Osteoblast (primary cell): ENCODE results near the gene CNN2. TPM values are rescaled to one million over a fixed set of nuclear protein-coding genes. Genes with fewer than 3 reads are reported as not detected.

ENCODE experiments used
- DNase-seq: peaks from one replicate; pipeline ENCODE4 v3.0.0; 2011; ENCODE audit warnings: low spot score, mixed read lengths; ENCODE audit not compliant: insufficient read length; ENCODE audit errors: missing footprints
- H2AFZ ChIP-seq: 2 replicates; pipeline ENCODE4 v1.6.0; 2011; ENCODE audit warnings: mild to moderate bottlenecking, low read length
- H3K27ac ChIP-seq: 2 replicates; pipeline ENCODE4 v1.5.1; 2011; ENCODE audit warnings: mild to moderate bottlenecking, low read depth, low read length, moderate library complexity
- H3K27me3 ChIP-seq: 2 replicates; pipeline ENCODE4 v1.6.0; 2012; ENCODE audit warnings: mild to moderate bottlenecking, control low read depth, inconsistent platforms, low read length, moderate library complexity; ENCODE audit not compliant: insufficient read depth
- H3K36me3 ChIP-seq: 2 replicates; pipeline ENCODE4 v1.5.1; 2011; ENCODE audit warnings: mild to moderate bottlenecking, low read length, control low read depth, moderate library complexity; ENCODE audit not compliant: insufficient read depth
- H3K4me1 ChIP-seq: 2 replicates; pipeline ENCODE4 v1.5.1; 2011; ENCODE audit warnings: mild to moderate bottlenecking, low read length, control low read depth, moderate library complexity; ENCODE audit not compliant: insufficient read depth
- H3K4me2 ChIP-seq: 2 replicates; pipeline ENCODE4 v1.6.0; 2011; ENCODE audit warnings: mild to moderate bottlenecking, low read length; ENCODE audit not compliant: insufficient read depth
- H3K4me3 ChIP-seq: fragments of 200-600 bp; sonication (generic); 3 replicates; pipeline ENCODE4 v1.5.1; 2012; ENCODE audit warnings: mild to moderate bottlenecking, low read length, inconsistent platforms; ENCODE audit not compliant: insufficient read depth
- H3K79me2 ChIP-seq: 2 replicates; pipeline ENCODE4 v1.6.0; 2012; ENCODE audit warnings: mild to moderate bottlenecking, low read length, control low read depth, inconsistent platforms; ENCODE audit not compliant: insufficient read depth
- H3K9me3 ChIP-seq: 2 replicates; pipeline ENCODE4 v1.5.1; 2011; ENCODE audit warnings: low read depth, low read length, control low read depth
- H4K20me1 ChIP-seq: 2 replicates; pipeline ENCODE4 v1.6.0; 2012; ENCODE audit warnings: mild to moderate bottlenecking, low read length, control low read depth; ENCODE audit not compliant: insufficient read depth
- total RNA-seq: library from RNA; depleted of rRNA; stranded (reverse); fragments of >200 nt; gene quantifications from 2 replicates; pipeline ENCODE4 v1.2.3, GENCODE V29; 2012
- TF ChIP-seq, protein P1 (sequence below): IDR thresholded peaks from 2 replicates; pipeline ENCODE4 v1.5.1; 2011; ENCODE audit warnings: mild to moderate bottlenecking, low read depth, low read length, moderate library complexity; ENCODE audit errors: extremely low read depth

CNN2 gene
- total RNA-seq, 1 donor: 594 TPM

DNA sequence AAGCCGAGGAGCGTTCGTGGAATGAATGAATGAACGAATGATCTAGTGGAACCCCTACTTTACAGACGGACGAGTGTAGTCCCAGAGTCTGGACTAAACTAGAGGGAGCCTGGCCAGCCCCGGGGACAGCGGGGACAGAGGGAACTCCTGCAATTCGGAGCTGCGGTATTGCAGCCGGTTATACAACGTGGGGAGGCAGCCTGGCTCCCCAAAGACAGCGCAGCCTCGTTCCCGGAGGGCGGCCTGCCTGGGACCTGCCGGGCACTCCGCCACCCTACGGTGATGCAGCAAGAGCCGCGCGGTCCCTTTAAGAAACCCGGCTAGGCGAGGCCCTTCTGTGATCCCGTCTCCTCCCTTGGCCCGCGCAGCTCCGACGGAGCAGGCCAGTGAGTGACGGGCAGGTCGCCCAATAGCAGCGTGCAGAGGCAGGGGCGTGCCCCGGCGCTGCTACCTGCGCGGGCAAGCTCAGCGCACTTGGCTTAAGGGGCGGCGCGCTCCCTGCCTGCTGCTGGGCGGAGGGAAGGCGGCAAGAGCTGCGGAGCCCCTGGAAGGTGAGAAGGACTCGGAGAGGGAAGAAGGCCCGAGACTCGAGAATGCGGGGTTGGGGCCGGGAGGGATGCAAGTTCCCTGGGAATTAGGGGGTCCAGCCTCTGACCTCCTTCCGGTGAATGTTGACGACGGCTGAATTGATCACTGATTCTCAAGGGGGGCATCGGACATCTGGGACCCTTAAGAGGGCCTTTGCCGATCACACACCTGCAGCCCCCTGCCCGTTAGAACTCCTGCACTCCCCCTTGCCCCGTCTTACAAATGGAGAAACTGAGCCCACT is 13.5 kb downstream of the CNN2 start, which contains the start of gene ABCA7:
Gene ABCA7, plus strand, starts transcription at position 462 of the 830 bp plus-strand sequence. CDS start 1,255 bp downstream, outside the sequence.
- Histone ChIP-seq H3K4me1 (peaks cover 42% of the 10 kb centered on the region), H3K4me2 (peak within 1 kb of the TSS; percentile 80), H3K9me3 (no peaks in the 10 kb centered on the region), H3K79me2 (peaks cover 4% of the 10 kb centered on the region), H3K4me3 (peak within 1 kb of the TSS; percentile 68), H3K36me3 (peaks cover 29% of the 10 kb centered on the region), H3K27ac (peak within 1 kb of the TSS; percentile 24), H2AFZ (peak within 1 kb of the TSS; percentile 41), H4K20me1 (peaks cover 31% of the 10 kb centered on the region), H3K27me3 (no peaks in the 10 kb centered on the region)
- TF ChIP-seq, protein P1, sequence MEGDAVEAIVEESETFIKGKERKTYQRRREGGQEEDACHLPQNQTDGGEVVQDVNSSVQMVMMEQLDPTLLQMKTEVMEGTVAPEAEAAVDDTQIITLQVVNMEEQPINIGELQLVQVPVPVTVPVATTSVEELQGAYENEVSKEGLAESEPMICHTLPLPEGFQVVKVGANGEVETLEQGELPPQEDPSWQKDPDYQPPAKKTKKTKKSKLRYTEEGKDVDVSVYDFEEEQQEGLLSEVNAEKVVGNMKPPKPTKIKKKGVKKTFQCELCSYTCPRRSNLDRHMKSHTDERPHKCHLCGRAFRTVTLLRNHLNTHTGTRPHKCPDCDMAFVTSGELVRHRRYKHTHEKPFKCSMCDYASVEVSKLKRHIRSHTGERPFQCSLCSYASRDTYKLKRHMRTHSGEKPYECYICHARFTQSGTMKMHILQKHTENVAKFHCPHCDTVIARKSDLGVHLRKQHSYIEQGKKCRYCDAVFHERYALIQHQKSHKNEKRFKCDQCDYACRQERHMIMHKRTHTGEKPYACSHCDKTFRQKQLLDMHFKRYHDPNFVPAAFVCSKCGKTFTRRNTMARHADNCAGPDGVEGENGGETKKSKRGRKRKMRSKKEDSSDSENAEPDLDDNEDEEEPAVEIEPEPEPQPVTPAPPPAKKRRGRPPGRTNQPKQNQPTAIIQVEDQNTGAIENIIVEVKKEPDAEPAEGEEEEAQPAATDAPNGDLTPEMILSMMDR: no peak
- DNase-seq: peak; percentile 98

DNA sequence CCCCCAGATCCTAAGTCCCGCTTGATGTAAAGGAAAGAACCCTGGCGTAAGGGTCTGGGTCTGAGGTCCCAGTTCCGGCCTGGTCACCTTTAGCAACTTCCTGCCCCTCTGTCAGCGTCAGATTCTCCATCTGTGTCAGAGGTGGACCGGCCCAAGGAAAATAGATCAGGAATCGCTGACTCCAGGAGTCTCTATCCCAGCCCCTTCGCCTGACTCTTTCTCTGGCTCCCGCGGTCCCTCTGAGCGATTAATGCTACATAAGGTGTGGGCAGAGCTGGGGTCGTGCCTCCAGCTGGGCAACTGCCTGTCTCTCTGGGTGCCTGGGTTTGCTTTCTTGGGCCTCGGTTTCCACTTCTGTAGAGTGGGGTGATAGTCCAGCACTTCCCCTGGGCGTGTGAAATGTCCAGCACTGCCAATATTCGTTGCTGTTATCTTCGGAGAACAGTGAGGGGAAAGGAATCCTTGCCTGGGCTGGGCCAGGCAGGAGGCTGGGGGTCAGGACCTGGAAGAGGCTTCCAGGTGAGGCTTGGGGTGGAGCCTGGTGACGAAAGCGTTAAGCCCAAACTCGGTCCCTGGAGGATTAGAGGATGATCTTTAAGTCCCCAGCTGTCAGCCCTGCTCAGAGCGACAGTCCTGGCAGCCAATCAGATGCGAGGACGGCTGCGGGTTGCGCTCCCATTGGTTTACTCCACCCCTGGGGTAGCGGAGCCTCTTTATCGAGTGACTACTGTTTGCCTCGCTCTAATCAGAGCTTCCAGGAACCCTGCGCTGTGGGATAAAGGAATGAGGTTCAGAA is 14.3 kb downstream of the CNN2 start:
- Histone ChIP-seq H3K79me2 (no peaks in the 10 kb centered on the region), H3K27ac (peak overlapping the region; percentile 24), H3K4me3 (peak overlapping the region; percentile 68), H3K27me3 (no peaks in the 10 kb centered on the region), H3K4me2 (peak overlapping the region; percentile 80), H4K20me1 (peaks cover 25% of the 10 kb centered on the region), H2AFZ (peak overlapping the region; percentile 41), H3K4me1 (peaks cover 42% of the 10 kb centered on the region), H3K36me3 (peaks cover 29% of the 10 kb centered on the region), H3K9me3 (no peaks in the 10 kb centered on the region)
- peak; percentile 100 for DNase-seq
- TF ChIP-seq, protein P1: no peak

DNA sequence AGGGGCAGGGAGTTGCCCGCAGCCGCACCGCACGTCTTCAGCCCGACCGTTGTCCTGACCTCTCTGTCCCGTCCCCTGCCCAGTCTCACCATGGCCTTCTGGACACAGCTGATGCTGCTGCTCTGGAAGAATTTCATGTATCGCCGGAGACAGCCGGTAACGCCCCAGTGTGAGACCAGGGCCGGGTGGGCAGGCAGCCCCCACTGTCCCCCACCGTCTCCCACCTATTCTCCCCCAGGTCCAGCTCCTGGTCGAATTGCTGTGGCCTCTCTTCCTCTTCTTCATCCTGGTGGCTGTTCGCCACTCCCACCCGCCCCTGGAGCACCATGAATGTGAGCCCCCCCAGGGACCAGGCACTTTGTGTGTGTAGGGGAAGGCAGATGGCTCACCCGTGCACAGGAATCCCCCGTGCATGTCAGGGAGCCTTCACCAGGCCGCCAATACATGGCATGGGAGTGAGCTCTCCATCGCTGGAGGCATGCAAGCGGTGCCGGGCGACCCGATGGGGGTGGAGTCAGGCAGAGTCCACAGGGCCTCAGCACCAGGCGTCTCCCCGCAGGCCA is 14.9 kb downstream of the CNN2 start:
- no peaks in the 10 kb centered on the region for H3K9me3 ChIP-seq
- peak overlapping the region; percentile 80 for H3K4me2 ChIP-seq
- H3K27me3 ChIP-seq: no peaks in the 10 kb centered on the region
- peaks cover 22% of the 10 kb centered on the region for H3K36me3 ChIP-seq
- H3K79me2 ChIP-seq: no peaks in the 10 kb centered on the region
- H4K20me1 ChIP-seq: peaks cover 21% of the 10 kb centered on the region
- H3K4me1 ChIP-seq: peaks cover 42% of the 10 kb centered on the region
- no peak for DNase-seq
- no peak overlapping the region for H3K27ac ChIP-seq
- TF ChIP-seq, protein P1: no peak
- H2AFZ ChIP-seq: no peak overlapping the region
- H3K4me3 ChIP-seq: peak overlapping the region; percentile 68
